GM11168 (cell line): ENCODE data around the gene HAP1.
"Not testable (repeated sequence)": the region's sequence is repeated elsewhere in the genome, so short reads cannot be mapped to it uniquely, and the experiment has no call there.

Experiments
- in situ Hi-C: fragments of 300-500 bp; cut with MboI; formaldehyde crosslinking; loops from one replicate; pipeline ENCODE4 v1.12.0; 2022; ENCODE audit warnings: low sequenced_read_pairs; ENCODE audit not compliant: unreplicated experiment

The HAP1 gene

DNA sequence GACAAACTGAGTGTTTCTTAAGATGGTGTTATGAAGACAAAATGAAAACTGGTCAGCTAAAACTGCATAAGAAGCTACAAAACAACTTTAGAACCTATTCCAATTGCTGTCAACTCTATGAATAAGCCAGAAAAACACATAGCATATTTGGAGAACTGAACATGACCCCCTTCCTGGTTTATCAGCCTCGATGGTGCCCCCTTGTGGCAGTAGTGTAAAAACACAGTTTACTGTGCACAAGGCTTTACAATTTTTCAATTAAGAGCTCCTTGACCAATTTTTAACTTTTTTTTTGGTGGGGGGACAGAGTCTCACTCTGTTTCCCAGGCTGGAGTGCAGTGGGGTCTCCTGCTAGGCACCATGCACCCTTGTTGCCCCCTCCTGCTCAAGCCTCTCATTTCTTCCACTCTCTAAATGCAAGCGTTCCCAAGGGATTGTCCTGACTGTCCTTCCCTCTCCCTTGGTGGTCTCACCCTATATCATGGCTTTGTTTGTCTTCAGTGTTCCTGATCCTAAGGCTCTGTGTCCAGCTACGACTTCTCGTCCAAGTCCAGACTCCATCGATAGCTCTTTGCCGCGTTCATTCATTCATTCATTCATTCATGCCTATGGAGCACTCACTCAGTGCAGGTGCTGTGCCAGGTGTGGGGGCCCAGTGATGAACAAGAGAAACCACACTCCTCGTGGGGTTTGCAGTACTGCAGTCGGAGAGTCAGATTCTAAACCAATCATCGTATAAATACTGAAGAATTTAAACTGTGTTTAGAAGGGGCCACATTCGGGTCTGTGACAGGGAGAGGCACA, 38.3 kb downstream of the HAP1 start:
- in situ Hi-C loops, result no loop called here

DNA sequence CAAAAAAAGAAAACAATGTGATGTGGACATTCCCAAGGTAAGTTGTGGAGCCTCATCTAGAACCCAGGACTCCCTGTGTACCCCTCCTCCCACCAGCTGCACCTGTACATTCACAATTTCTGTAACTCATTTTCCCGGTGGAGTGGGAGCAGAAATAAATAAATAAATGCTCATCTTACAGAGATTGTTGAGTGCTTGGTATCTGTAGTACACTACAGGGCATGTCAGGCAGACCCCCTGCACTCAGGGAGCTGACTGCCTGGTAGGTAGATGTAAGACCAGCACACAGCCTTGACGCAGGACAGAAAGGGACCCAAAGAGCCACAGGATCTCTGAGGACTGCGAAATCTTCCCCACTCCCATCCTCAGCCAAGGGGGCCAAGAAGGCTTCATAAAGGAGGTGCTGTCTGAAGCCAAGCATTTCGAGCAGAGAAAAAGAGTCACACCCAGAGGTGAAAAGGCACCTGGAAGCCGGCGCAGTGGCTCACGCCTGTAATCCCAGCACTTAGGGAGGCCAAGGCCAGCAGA, 39.2 kb downstream of the HAP1 start:
- in situ Hi-C loops, result no loop called here

DNA sequence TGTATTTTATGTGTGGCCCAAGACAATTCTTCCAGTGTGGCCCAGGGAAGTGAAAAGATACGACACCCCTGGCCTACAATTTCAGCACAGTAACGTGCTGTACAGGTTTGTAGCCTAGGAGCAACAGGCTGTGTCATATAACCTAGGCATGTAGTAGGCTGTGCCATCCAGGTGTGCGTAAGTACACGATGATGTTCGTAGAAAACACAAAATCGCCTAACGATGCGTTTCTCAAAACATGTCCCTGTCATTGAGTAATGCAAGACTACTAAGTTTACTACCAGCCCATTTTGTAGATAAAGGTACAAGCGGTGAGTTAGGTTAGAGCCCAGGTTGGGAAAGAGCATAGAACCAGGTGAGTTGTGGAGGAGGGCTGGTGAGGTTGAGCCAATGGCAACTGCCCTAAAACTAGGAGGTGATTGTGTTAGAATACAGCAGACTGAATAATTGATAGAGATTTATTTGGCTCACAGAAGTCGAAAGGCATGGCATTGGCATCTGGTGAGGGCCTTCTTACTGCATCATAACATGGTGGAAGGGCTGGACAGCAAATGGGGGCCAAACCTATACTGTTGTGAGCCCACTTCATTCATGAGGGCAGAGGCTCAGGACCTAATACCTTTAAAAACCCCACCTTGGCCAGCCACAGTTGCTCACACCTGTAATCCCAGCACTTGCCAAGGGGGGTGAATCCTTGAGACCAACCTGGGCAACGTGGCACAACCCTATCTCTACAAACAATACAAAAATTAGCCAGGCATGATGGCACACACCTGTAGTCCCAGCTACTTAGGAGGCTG, 41.5 kb downstream of the HAP1 start:
- in situ Hi-C loops, result no loop called here

DNA sequence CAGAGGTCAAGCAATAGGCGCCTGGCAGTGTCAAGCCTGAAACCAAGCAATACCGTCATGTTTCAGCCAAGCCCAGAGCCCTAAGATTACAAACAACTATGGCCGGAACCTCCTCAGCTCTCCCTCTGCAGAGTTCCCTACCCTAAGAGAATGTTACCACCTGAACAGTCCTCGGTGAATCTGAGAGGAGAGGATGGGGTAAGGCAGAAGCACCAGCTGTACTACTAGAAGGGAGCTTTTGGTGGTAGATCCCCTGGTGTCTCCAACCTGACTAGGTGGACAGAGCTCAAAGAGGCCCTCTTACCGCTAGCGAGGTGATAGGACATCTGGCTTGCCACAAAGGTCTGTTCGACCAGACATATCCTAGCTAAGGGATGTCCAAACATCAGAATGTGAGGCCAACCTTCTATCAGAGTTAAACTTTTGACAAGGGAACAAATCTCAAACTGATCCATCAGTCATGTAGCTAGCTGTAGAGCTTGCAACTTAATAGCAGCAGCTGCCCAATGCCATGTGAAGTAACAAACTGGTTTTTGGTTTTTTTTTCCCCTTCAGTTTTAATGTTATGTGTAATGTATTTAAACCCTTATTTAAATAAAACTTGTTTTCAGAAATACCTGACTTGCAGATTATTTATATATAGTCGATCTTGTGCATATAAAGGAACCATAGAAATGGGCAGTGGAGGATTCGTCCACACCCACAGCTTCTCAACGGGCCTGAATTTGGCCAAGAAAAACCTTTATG, 43.2 kb downstream of the HAP1 start:
- in situ Hi-C loops, result no loop called here

DNA sequence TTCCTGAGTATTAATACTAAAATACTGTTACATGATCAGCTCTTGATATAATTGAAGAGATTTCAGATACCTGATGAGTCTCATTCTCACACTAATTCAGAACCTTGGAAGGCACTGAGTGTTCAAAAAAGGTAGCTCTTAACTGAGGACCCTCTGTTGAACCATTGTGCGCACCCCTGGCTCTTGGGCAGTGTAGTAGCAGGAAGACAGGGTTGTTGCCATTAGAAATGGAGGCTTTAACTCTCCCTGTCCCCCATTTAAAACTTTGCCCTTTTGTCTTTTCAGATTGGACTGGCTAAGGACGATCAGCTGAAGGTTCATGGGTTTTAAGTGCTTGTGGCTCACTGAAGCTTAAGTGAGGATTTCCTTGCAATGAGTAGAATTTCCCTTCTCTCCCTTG, 43.9 kb downstream of the HAP1 start:
- in situ Hi-C loops, result no loop called here

DNA sequence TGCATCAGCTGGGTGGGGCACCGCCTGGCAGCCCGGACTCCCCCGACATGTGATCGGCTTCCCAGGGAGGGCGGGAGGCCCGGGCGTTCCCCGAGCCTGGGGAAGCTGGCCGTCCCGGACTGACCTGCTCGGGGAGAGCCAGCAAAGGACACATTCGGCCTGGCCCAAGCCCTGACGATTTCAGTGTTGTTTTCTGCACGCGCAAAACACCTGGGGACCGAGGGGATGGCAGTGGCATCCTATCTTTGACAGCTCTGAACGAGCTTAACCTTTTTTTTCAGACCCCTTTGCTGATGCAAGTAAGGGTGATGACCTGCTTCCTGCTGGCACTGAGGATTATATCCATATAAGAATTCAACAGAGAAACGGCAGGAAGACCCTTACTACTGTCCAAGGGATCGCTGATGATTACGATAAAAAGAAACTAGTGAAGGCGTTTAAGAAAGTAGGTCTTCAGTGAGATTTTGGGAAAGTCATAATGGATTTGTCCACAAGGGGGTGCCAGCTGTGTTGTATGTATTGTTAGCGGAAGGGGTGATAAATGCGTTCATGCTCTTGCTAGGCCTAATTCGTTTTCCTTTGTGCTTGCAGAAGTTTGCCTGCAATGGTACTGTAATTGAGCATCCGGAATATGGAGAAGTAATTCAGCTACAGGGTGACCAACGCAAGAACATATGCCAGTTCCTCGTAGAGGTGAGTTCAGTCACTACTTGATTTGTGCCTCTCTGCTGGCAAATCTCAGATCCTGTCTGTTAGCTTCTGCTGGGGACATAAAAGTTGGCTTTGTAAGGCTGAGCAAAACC, 44.7 kb downstream of the HAP1 start:
- in situ Hi-C loops, result no loop called here

DNA sequence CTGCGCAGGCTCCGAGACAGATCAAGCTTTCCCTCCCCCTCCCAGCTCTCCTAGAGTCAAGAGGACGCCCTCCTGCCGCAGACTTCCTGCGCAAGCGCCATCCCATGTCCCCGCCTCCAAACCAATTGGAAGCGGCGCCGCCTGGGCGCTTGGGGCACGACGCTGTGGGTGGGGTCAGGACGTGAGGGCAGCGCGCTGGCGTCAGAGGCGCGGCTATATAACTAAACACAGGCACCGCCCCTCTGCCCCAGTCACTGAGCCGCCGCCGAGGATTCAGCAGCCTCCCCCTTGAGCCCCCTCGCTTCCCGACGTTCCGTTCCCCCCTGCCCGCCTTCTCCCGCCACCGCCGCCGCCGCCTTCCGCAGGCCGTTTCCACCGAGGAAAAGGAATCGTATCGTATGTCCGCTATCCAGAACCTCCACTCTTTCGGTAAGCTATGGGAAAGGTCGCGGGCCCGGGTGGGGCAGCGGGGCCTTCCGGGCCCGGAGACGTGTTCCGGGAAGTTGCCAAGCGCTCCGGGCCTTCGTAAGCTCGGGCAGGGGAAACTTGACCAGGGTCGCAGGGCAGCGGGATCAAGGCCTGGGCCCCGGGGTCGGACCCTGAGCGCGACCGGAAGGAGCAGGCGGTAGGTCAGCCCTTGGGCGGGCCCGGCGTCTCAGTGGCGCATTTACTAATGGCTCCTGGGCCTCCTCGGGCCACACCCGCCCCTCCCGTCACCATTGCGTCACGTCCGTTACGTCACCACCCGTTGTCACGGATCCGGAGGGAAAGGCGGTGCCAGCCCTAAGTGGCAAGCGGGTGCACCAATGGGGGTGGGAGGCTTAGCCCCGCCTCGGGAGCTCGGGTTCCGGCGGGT, 45.6 kb downstream of the HAP1 start, which contains the start of gene EIF1:
Gene EIF1 (plus strand): TSS at position 245 of the 856 bp plus-strand sequence. CDS start 154 bp downstream, at position 399.
- in situ Hi-C loops, result no loop called here

DNA sequence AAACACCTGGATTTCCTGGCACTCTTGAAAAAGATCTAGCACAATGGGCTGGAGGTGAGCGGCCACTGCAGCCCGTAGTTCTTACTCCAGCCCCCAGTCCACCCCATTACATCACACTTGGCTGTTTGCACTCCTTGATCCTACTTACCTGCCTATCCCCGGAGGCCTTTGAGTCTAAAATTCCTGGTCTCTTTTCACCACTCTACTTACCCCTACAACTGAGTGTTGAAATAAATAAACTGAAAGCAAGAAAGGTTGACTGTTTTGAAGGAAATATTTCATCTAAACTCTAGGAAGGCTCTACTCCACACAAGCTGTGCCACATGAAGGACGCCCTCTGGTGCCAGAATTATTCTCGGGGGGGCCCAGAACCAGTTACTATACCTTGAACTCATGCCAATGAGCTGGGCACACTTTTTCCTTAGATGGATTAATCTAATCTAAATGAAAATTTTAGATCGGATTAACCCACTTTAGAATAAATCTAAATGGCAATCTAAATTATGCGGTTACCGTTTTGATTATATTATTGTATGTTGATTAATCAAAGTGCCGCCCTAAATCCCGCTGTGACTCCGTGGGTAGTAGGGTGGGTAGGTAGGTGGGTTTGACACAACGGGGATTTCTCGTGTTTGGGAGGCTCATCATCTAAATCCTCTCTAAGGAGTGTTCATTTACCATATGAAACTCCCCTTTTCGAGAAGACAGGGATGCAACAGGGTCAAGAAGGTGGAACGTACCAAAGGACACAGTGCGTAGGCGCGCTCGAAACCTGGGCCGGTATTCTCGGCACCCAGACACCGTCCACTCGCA, 46.4 kb downstream of the HAP1 start:
- in situ Hi-C loops, result no loop called here

DNA sequence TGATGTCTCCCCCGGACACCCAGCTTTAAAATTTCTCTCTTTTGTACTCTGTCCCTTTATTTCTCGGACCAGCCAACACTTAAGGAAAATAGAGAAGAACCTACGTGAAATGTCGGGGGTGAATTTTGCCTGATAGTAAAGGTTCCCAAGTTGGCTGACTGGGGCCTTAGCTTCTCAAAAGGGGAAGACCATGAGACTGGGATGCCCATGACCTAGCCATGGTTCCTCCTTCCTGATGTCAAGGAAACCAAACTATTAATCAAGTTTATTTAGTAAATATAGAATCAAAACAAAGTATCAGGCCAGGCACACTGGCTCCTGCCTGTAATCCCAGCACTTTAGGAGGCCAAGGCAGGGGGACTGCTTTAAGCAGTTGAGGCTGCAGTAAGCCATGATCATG, 48.2 kb downstream of the HAP1 start:
- in situ Hi-C loops, result no loop called here

DNA sequence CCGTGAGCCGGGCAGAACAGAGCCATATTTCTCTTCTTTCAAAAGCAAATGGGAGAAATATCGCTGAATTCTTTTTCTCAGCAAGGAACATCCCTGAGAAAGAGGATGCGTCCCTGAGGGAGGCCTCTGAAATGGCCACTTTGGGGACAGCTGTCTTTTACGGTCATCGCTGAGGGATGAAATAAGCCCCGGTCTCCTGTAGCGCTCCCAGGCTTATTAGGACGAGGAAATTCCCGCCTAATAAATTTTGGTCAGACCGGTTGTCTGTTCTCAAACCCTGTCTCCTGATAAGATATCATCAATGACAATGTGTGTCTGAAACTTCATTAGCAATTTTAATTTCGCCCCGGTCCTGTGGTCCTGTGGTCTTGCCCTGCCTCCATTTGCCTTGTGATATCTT, 48.7 kb downstream of the HAP1 start:
- in situ Hi-C loops, result not testable (repeated sequence)

DNA sequence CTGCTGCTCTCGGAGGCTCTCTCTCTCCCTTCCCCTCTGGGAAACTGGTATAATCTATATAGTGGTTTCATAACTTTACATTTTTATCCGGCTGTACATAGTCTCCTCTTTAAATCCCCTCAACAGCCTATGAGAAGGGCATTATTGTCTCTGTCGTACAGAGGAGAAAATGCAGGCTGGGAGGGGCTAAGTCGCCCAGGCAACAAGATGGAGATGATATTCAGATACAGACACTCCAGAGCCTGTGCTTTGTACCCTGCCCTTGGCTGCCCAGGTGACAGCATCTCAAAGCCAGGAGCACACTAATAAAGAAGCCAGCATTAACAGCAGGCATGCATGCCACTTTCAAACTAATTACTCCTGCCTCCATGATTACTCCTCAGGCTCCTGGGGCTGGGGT, 50.4 kb downstream of the HAP1 start:
- in situ Hi-C loops, result no loop called here

DNA sequence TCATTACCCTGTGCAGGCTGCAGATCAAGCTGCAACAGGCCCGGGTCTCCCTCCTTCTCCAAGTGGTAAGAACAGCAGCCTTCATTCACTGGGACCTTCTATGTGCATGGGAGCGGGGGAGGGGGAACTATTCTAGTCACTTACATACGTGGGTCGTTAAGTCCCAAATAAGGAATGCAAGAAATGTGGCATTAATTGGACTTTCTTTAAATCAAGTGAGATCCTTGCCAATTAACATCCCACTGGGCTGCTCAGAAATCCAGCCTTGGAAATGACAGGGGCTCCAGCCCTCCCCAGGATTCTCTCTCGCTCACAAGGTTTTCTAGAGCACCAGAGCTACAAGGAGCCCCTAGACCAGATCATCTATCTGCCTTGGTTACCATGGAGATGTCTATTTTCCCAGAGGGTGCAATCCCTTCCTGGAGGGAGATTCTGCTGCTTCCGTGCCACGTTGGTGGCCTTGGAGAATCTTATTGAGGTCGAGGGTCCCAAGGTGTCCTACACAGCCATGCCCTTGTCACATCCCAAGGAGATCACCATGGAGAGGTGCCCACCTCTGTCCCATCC, 50.9 kb downstream of the HAP1 start:
- in situ Hi-C loops, result no loop called here

DNA sequence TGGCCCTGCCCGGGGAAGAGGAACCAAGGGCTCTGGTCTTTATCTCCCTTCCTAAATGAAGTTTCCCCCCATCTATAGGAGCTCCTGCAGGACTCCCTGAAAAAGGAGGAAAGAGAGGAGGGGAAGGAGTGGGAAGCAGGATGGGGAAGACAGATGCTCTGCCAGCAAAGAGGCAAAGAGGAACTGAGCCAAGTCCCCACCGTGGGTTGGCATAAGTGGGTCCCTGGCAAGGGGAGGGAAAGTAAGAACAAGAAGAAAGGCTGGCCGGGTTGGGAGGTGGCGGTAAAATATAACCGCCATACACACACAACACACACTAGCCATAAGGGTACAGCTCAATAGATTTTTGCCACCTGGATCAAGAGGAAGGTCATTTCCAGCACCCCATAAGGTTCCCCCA, 51.8 kb downstream of the HAP1 start:
- in situ Hi-C loops, result no loop called here

DNA sequence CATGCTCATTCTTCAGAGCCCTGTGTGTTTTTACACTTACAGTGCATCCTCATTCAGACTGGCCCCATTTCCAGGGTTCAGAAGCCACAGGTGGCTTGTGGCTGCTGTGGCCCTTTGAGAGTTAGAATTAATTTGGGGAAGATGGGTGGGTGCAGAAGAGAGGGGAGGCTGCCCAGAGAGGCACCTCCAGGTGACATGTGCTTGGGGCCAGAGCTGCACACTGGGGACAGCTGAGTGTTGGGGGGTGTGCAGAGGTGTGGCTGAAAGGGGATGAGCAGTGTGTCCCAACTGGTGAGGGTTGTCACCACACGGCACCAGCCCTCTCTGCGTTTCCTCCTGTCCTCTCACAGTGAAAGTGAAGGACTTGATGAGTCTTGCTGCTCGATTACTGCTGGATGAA, 52.7 kb downstream of the HAP1 start:
- in situ Hi-C loops, result no loop called here

DNA sequence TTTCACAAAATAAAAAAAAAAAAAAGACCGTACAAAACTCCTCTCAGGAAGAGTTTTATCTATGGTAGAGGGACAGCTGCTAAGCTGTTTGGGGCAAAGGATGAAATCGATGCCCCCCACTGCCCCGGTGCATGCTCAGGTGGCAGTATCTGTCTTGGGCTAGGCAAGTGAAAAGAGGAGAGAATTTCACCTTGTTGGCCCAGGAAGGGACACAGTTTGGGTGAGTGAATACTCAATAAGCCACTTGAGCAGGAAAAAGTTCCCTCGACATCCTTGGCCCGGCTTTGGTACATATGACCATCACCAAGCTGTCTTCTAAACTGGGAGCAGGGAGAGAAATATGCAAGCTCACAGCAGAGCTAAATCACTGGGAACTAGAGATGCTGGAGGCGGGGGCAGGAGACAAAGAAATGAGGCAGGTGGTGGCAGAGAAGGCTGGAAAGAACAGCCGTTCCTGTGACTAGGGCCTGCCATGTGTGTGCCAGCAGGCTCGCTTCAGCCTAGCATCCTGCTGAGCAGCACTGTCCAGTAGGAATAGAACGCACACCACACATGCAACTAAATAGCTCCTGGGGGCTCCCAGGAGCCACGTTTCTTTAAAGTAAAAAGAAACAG, 53.9 kb downstream of the HAP1 start:
- in situ Hi-C loops, result no loop called here

DNA sequence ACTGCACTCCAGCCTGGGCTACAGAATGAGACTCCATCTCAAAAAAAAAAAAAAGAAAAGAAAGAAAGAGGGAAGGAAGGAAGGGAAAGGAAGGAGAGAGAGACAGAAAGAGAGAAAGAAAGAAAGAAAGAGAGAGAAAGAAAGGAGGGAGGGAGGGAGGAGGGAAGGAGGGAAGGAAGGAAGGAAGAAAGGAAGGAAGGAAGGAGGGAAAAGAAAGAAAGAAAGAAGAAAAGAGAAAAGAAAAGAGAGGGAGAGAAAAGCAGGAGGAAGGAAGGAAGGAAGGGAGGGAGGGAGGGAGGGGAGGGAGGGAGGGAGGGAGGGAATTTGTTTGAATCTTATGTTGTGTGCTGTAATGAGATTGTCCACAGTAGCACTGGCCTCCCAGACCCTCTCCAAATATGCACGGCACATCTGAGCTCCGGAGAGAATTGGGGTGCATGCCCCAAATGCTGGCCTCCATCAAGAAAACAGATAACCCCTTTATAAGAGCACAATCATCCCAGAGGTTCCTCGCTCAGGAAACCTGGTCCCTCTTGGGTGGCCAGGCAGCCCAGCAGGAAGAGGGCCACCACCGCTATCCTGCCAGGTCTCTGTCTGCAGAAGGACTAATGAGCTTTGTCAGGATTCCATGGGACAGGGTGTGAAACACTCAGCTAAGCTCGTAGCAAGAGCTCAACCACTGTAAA, 54.6 kb downstream of the HAP1 start:
- in situ Hi-C loops, result no loop called here
